H1 (cell line): Measurements from ENCODE around the gene SWT1. TPM values are rescaled to one million over a fixed set of nuclear protein-coding genes. Genes with fewer than 3 reads are reported as not detected.

Source experiments
- CTCF ChIA-PET: fragments of 300-600 bp; sonication (Branson Sonifier 250); formaldehyde crosslinking; loops from one replicate; lab custom pipeline; 2021; ENCODE audit not compliant: partially characterized antibody; lab: Charles Lee
- POLR2A ChIA-PET: fragments of 300-600 bp; sonication (Branson Sonifier 250); formaldehyde crosslinking; loops from one replicate; lab custom pipeline; 2021; ENCODE audit warnings: inconsistent platforms; ENCODE audit not compliant: partially characterized antibody; lab: Charles Lee
- DNase-seq, 2 experiments: peaks; one replicate each; pipeline versions ENCODE4 v3.0.0 to v3.0.0-alpha.2; 2010 to 2022; ENCODE audit warnings: low spot score in 2 of 2, low read depth in 1 of 2, mixed read lengths in 1 of 2
- FAIRE-seq: peaks from 2 replicates; lab custom pipeline; 2011; peaks lifted over from hg19 to GRCh38; lab: Jason Lieb, UNC
- H2AFZ ChIP-seq: 2 replicates; pipeline ENCODE4 v1.8.1; 2012; ENCODE audit warnings: low read length, inconsistent platforms
- H2AK5ac ChIP-seq: 2 replicates; pipeline ENCODE4 v1.6.1; 2013; ENCODE audit warnings: low read depth, low read length
- H2BK120ac ChIP-seq: replicated peaks from 2 replicates; pipeline ENCODE3; 2013; ENCODE audit warnings: low read depth, low read length, inconsistent platforms
- H2BK12ac ChIP-seq: 2 replicates; pipeline ENCODE4 v1.6.1; 2013; ENCODE audit warnings: low read depth, low read length
- H2BK15ac ChIP-seq: 2 replicates; pipeline ENCODE4 v1.6.1; 2013; ENCODE audit warnings: low read length
- H2BK20ac ChIP-seq: 2 replicates; pipeline ENCODE4 v1.6.1; 2013; ENCODE audit warnings: low read length
- H2BK5ac ChIP-seq: 2 replicates; pipeline ENCODE4 v1.6.1; 2013; ENCODE audit warnings: low read depth, low read length
- H3K14ac ChIP-seq: 2 replicates; pipeline ENCODE4 v1.6.1; 2013; ENCODE audit warnings: inconsistent platforms; ENCODE audit not compliant: insufficient read length
- H3K18ac ChIP-seq: 2 replicates; pipeline ENCODE4 v1.6.1; 2013; ENCODE audit warnings: low read length; ENCODE audit errors: extremely low read depth
- H3K23ac ChIP-seq: 2 replicates; pipeline ENCODE4 v1.6.1; 2013; ENCODE audit warnings: inconsistent platforms; ENCODE audit not compliant: insufficient read length
- H3K23me2 ChIP-seq: 2 replicates; pipeline ENCODE4 v1.6.1; 2013; ENCODE audit warnings: low read depth, low read length
- H3K27ac ChIP-seq: 2 replicates; pipeline ENCODE4 v1.6.1; 2011; ENCODE audit warnings: low read depth, low read length, inconsistent platforms
- H3K27me3 ChIP-seq, 4 experiments: replicated peaks in 1 of 4; 1 replicate in 1 of 4; 2 replicates in 3 of 4; pipeline versions ENCODE4 v1.6.1 to v1.8.1; 2011 to 2013; ENCODE audit warnings: low read length in 3 of 4, mild to moderate bottlenecking in 3 of 4, inconsistent platforms in 2 of 4, mixed read lengths in 2 of 4, moderate library complexity in 1 of 4; ENCODE audit not compliant: control insufficient read depth in 3 of 4, insufficient read depth in 3 of 4; ENCODE audit errors: extremely low read depth in 1 of 4
- H3K36me3 ChIP-seq, 4 experiments: 2 replicates each; pipeline versions ENCODE4 v1.6.1 to v1.8.1; 2011 to 2013; ENCODE audit warnings: mild to moderate bottlenecking in 4 of 4, low read length in 3 of 4, moderate library complexity in 2 of 4, control low read depth in 1 of 4, inconsistent platforms in 1 of 4; ENCODE audit not compliant: insufficient read depth in 4 of 4, control insufficient read depth in 2 of 4
- H3K4ac ChIP-seq: replicated peaks from 2 replicates; pipeline ENCODE3; 2013; ENCODE audit warnings: low read length, low read depth, mixed read lengths, inconsistent platforms; ENCODE audit not compliant: insufficient read length
- H3K4me1 ChIP-seq, 4 experiments: replicated peaks in 1 of 4; 1 replicate in 1 of 4; 2 replicates in 3 of 4; pipeline versions ENCODE4 v1.6.1 to v1.8.1; 2011 to 2013; ENCODE audit warnings: low read length in 3 of 4, inconsistent platforms in 2 of 4, mixed read lengths in 1 of 4; ENCODE audit not compliant: insufficient read depth in 4 of 4, control insufficient read depth in 3 of 4
- H3K4me2 ChIP-seq, 2 experiments: 2 replicates each; pipeline versions ENCODE4 v1.6.1 to v1.8.1; 2011 to 2013; ENCODE audit warnings: low read depth in 2 of 2, low read length in 2 of 2, control low read depth in 1 of 2, inconsistent platforms in 1 of 2, mild to moderate bottlenecking in 1 of 2; ENCODE audit not compliant: insufficient read depth in 1 of 2
- H3K4me3 ChIP-seq, 4 experiments: fragments of 200-600, 300-600 bp in 1 of 4; sonication (generic), shearing (Covaris generic), sonication (Bioruptor Twin) in 1 of 4; 2 replicates each; pipeline versions ENCODE4 v1.5.1 to v1.8.1; 2011 to 2016; ENCODE audit warnings: low read length in 4 of 4, low read depth in 3 of 4, control low read depth in 2 of 4, inconsistent platforms in 2 of 4, mild to moderate bottlenecking in 2 of 4, mixed read lengths in 1 of 4, moderate library complexity in 1 of 4; ENCODE audit not compliant: insufficient read depth in 2 of 4; ENCODE audit errors: extremely low read depth in 1 of 4
- H3K56ac ChIP-seq: replicated peaks from 2 replicates; pipeline ENCODE3; 2013; ENCODE audit warnings: low read depth, mild to moderate bottlenecking, mixed read lengths, low read length, inconsistent platforms; ENCODE audit not compliant: insufficient read length
- H3K79me1 ChIP-seq: 2 replicates; pipeline ENCODE4 v1.6.1; 2013; ENCODE audit warnings: low read depth, low read length, control low read depth
- H3K79me2 ChIP-seq, 2 experiments: 2 replicates each; pipeline versions ENCODE4 v1.6.1 to v1.8.1; 2012 to 2013; ENCODE audit warnings: low read length in 2 of 2, mild to moderate bottlenecking in 2 of 2, inconsistent platforms in 1 of 2; ENCODE audit not compliant: insufficient read depth in 2 of 2, control insufficient read depth in 1 of 2
- H3K9ac ChIP-seq, 4 experiments: replicated peaks in 1 of 4; 1 replicate in 1 of 4; 2 replicates in 3 of 4; pipeline versions ENCODE4 v1.6.1 to v1.8.1; 2011 to 2013; ENCODE audit warnings: low read depth in 3 of 4, low read length in 3 of 4, control low read depth in 2 of 4, mild to moderate bottlenecking in 2 of 4, moderate library complexity in 2 of 4, inconsistent platforms in 1 of 4; ENCODE audit errors: extremely low read depth in 1 of 4
- H3K9me3 ChIP-seq, 2 experiments: 2 replicates each; pipeline versions ENCODE4 v1.6.1 to v1.8.1; 2012 to 2013; ENCODE audit warnings: mild to moderate bottlenecking in 2 of 2, moderate library complexity in 2 of 2, control low read depth in 1 of 2, inconsistent platforms in 1 of 2, low read depth in 1 of 2, low read length in 1 of 2, mixed read lengths in 1 of 2; ENCODE audit not compliant: insufficient read depth in 2 of 2
- H4K20me1 ChIP-seq, 2 experiments: replicated peaks in 1 of 2; 2 replicates each; pipeline versions ENCODE3 to v1.8.1; 2011 to 2013; ENCODE audit warnings: inconsistent platforms in 2 of 2, low read length in 2 of 2, mild to moderate bottlenecking in 1 of 2; ENCODE audit not compliant: insufficient read depth in 2 of 2, control insufficient read depth in 1 of 2
- H4K5ac ChIP-seq: 2 replicates; pipeline ENCODE4 v1.6.1; 2013; ENCODE audit warnings: low read length, low read depth, mixed read lengths, inconsistent platforms; ENCODE audit not compliant: insufficient read length
- H4K8ac ChIP-seq: 2 replicates; pipeline ENCODE4 v1.8.0; 2013; ENCODE audit warnings: mild to moderate bottlenecking, moderate library complexity, low read length, inconsistent platforms; ENCODE audit not compliant: insufficient read depth; ENCODE audit errors: extremely low read depth
- H4K91ac ChIP-seq: replicated peaks from 2 replicates; pipeline ENCODE3; 2013; ENCODE audit warnings: low read length, mixed read lengths, inconsistent platforms; ENCODE audit not compliant: insufficient read length
- CEBPB ChIP-seq: IDR thresholded peaks from 2 replicates; pipeline ENCODE4 v1.6.1; 2012; ENCODE audit warnings: low read depth, low read length
- CHD1 ChIP-seq: IDR thresholded peaks from 2 replicates; pipeline ENCODE4 v1.6.1; 2012; ENCODE audit warnings: low read depth, low read length, improper control_type of control experiment
- CTBP2 ChIP-seq: IDR thresholded peaks from 2 replicates; pipeline ENCODE4 v1.7.0; 2011; ENCODE audit warnings: borderline replicate concordance, mild to moderate bottlenecking, moderate library complexity, mixed read lengths, low read length; ENCODE audit not compliant: insufficient read depth, insufficient read length
- GABPA ChIP-seq: IDR thresholded peaks from 2 replicates; pipeline ENCODE4 v1.6.1; 2011; ENCODE audit warnings: mild to moderate bottlenecking, low read length, moderate library complexity, borderline replicate concordance; ENCODE audit not compliant: insufficient read depth
- PHF8 ChIP-seq: fragments of 200-600 bp; sonication (generic); conservative IDR thresholded peaks from 2 replicates; pipeline ENCODE4 v1.7.1; 2012; ENCODE audit warnings: low read depth, mild to moderate bottlenecking, inconsistent platforms, low read length, moderate library complexity
- POLR2A ChIP-seq, 2 experiments: IDR thresholded peaks; 1 replicate in 1 of 2; 2 replicates in 1 of 2; pipeline ENCODE4 v1.6.1; 2011; ENCODE audit warnings: low read depth in 2 of 2, low read length in 2 of 2, mild to moderate bottlenecking in 2 of 2; ENCODE audit errors: control extremely low read depth in 1 of 2
- SIN3A ChIP-seq, 2 experiments: IDR thresholded peaks in 1 of 2; conservative IDR thresholded peaks in 1 of 2; 2 replicates each; pipeline ENCODE4 v1.6.1; 2011 to 2012; ENCODE audit warnings: low read length in 2 of 2, improper control_type of control experiment in 1 of 2, low read depth in 1 of 2, mild to moderate bottlenecking in 1 of 2
- SIX5 ChIP-seq: IDR thresholded peaks from 2 replicates; pipeline ENCODE4 v1.6.1; 2011; ENCODE audit warnings: mild to moderate bottlenecking, low read depth, low read length
- TCF12 ChIP-seq: IDR thresholded peaks from 2 replicates; pipeline ENCODE4 v1.6.1; 2011; ENCODE audit warnings: low read depth, mild to moderate bottlenecking, low read length
- WGBS, 2 experiments: shearing (Covaris generic) in 1 of 2; methylation state at CpG; one replicate each; pipeline versions ENCODE4 v1.1.6 to v1.1.7; 2013 to 2015; ENCODE audit warnings: low lambda C conversion rate in 2 of 2, mixed read lengths in 2 of 2, inconsistent platforms in 1 of 2, low coverage in 1 of 2, missing lambda C conversion rate in 1 of 2; ENCODE audit not compliant: insufficient replicate concordance in 2 of 2, insufficient coverage in 1 of 2, insufficient read length in 1 of 2; ENCODE audit errors: extremely low coverage in 1 of 2, missing lambda C conversion rate in 1 of 2; 5-methylcytosine and 5-hydroxymethylcytosine counted together
- polyA plus RNA-seq, 7 experiments: library from polyadenylated mRNA; depleted of rRNA in 3 of 7; stranded (reverse) in 5 of 7; unstranded in 2 of 7; fragments of >200 nt in 5 of 7; fragments of 200-250 nt in 2 of 7; gene quantifications; 1 replicate in 5 of 7; 2 replicates in 1 of 7; 4 replicates in 1 of 7; pipeline versions ENCODE4 v1.2.1 to v1.2.3, GENCODE V29; 2011 to 2013; ENCODE audit warnings: missing spikeins in 2 of 7, mixed read lengths in 2 of 7
- total RNA-seq: library from RNA; stranded (reverse); fragmentation: NEBNext Ultra II Directional; extraction: Animal tissue kit (Norgen Biotek cat#: 25700); gene quantifications from 2 replicates; pipeline ENCODE4 v1.2.1, GENCODE V29; 2021
- TF ChIP-seq, protein P1 (sequence below): IDR thresholded peaks from 2 replicates; pipeline ENCODE4 v1.6.1; 2012; ENCODE audit warnings: inconsistent platforms

SWT1 gene
- total and polyA plus RNA-seq, 2 of the 8 experiments (the other 6 are each of a cell fraction or from before 2014, with no cell fraction given), result 1.4 to 6.2 TPM

- H3K27ac ChIP-seq, result peak within 1 kb of the TSS; percentile 92
- H3K56ac ChIP-seq, result peak within 1 kb of the TSS; percentile 95
- H4K8ac ChIP-seq, result peak within 1 kb of the TSS; percentile 98
- peak within 1 kb of the TSS; percentile 18 for H3K14ac ChIP-seq
- peak within 1 kb of the TSS; percentile 89 to 97 (median 92) for H3K4me3 ChIP-seq
- H3K4me1 ChIP-seq, result peaks cover 0 to 4% (median 3%) of the 10 kb centered on the region in 4 experiments; a peak in 5 of 7 replicates
- WGBS, 2 experiments, result 1% methylated on average over 29 of the region's 80 CpGs; no CpG with 5 or more reads in 1 of the 2 experiments
- H3K18ac ChIP-seq, result peak within 1 kb of the TSS; percentile 89
- H2BK12ac ChIP-seq, result peak within 1 kb of the TSS; percentile 82
- peak within 1 kb of the TSS; percentile 88 for H4K91ac ChIP-seq
- peaks cover 11 to 15% of the 10 kb centered on the region in 2 experiments for H4K20me1 ChIP-seq
- H3K9ac ChIP-seq, result peak within 1 kb of the TSS; percentile 92 to 97 (median 94)
- H3K23me2 ChIP-seq, result peaks cover 11% of the 10 kb centered on the region
- DNase-seq, result peak; percentile 88 to 93
- H2AFZ ChIP-seq, result peak within 1 kb of the TSS; percentile 96
- peak within 1 kb of the TSS; percentile 34; the same call in 1 of the 2 replicates for H2AK5ac ChIP-seq
- peaks cover 33 to 47% of the 10 kb centered on the region in 2 experiments for H3K79me2 ChIP-seq
- peak within 1 kb of the TSS; percentile 91 for H2BK5ac ChIP-seq
- H4K5ac ChIP-seq, result peak within 1 kb of the TSS; percentile 96
- H3K36me3 ChIP-seq, result peaks cover 0 to 4% (median 0%) of the 10 kb centered on the region in 4 experiments; a peak in 1 of 8 replicates
- H2BK120ac ChIP-seq, result peak within 1 kb of the TSS; percentile 5
- H2BK20ac ChIP-seq, result no peak within 1 kb of the TSS
- H3K4me2 ChIP-seq, result peak within 1 kb of the TSS; percentile 95 to 96
- no peaks in the 10 kb centered on the region for H3K27me3 ChIP-seq
- no peaks in the 10 kb centered on the region for H3K79me1 ChIP-seq
- no peak for FAIRE-seq
- ChIA-PET POLR2A (interaction anchor here (0.6 to 2.6 kb wide), 15 partner anchors 9 to 1052 kb away, joined by 3 to 8 read pairs (median 4); no protein-coding TSS in a partner anchor), CTCF (interaction anchor here (0.7 to 4.1 kb wide), 13 partner anchors 40 to 363 kb away, joined by 3 to 32 read pairs (median 5); no protein-coding TSS in a partner anchor)
- 0 out of 2 replicates have a peak within 1 kb of the TSS, but pooled peaks have one; percentile 11 for H2BK15ac ChIP-seq
- H3K23ac ChIP-seq, result no peak within 1 kb of the TSS
- H3K4ac ChIP-seq, result peak within 1 kb of the TSS; percentile 97
- H3K9me3 ChIP-seq, result peaks cover 0 to 7% of the 10 kb centered on the region in 2 experiments; a peak in 1 of 4 replicates
- TF ChIP-seq PHF8, result peak; percentile 65
- TF ChIP-seq CEBPB, result no peak
- TF ChIP-seq GABPA, result no peak
- peak; percentile 45 for TF ChIP-seq CTBP2
- no peak; a peak in 1 of 4 replicates for TF ChIP-seq SIN3A (conservative IDR thresholded peaks at IDR 0.05 in 1 of 2, IDR thresholded peaks at IDR 0.05 in 1 of 2; ENCODE audit: low read depth in 1 of 2, low read length in 2 of 2)
- peak; percentile 86 to 95 for TF ChIP-seq POLR2A (IDR thresholded peaks at IDR 0.05; ENCODE audit: control extremely low read depth in 1 of 2, low read depth in 2 of 2, low read length in 2 of 2)
- no peak for TF ChIP-seq TCF12
- TF ChIP-seq, protein P1, sequence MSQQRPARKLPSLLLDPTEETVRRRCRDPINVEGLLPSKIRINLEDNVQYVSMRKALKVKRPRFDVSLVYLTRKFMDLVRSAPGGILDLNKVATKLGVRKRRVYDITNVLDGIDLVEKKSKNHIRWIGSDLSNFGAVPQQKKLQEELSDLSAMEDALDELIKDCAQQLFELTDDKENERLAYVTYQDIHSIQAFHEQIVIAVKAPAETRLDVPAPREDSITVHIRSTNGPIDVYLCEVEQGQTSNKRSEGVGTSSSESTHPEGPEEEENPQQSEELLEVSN, result peak; percentile 92
- no peak for TF ChIP-seq SIX5
- no peak for TF ChIP-seq CHD1
Observed at GRCh38 chr1:185317034-185317885, 160.3 kb downstream of the SWT1 start, which contains the start of gene IVNS1ABP. TSS of gene IVNS1ABP (minus strand) at chr1:185317243. CDS start at chr1:185309493, 7,750 bp downstream.
